Measurements from ENCODE around the gene FOXP3.

Gene FOXP3

GRCh38 chrX:49273181-49273727, 8.7 kb upstream of the FOXP3 start:
- DNase-seq (ENCODE audit: low read depth in 2 of 2), result peak in 1 of 2 experiments; percentile 34

GRCh38 chrX:49272421-49272820, 7.9 kb upstream of the FOXP3 start:
- no peak for DNase-seq (ENCODE audit: low read depth in 2 of 2)

- DNase-seq (ENCODE audit: low read depth in 2 of 2), result no peak
Observed at GRCh38 chrX:49271341-49271740, 6.8 kb upstream of the FOXP3 start.

- DNase-seq (ENCODE audit: low read depth in 2 of 2), result no peak
Observed at GRCh38 chrX:49270249-49270921, 5.9 kb upstream of the FOXP3 start.

GRCh38 chrX:49269767-49270248, 5.3 kb upstream of the FOXP3 start, which contains the start of gene PPP1R3F:
Gene PPP1R3F (plus strand): TSS chrX:49269793. CDS start chrX:49269870, 77 bp downstream.
- peak in 1 of 2 experiments; percentile 79 for DNase-seq (ENCODE audit: low read depth in 2 of 2)

GRCh38 chrX:49269010-49269766, 4.7 kb upstream of the FOXP3 start:
- peak; percentile 81 to 89 for DNase-seq (ENCODE audit: low read depth in 2 of 2)

- no peak for DNase-seq (ENCODE audit: low read depth in 2 of 2)
Observed at GRCh38 chrX:49268702-49269009, 4.1 kb upstream of the FOXP3 start.

GRCh38 chrX:49266523-49267445, 2.3 kb upstream of the FOXP3 start:
- no peak for DNase-seq (ENCODE audit: low read depth in 2 of 2)

GRCh38 chrX:49263631-49264030, 879 bp downstream of the FOXP3 start:
- no peak for DNase-seq (ENCODE audit: low read depth in 2 of 2)

- DNase-seq (ENCODE audit: low read depth in 2 of 2), result no peak
Observed at GRCh38 chrX:49262603-49263002, 1.9 kb downstream of the FOXP3 start.

GRCh38 chrX:49260221-49260985, 4.1 kb downstream of the FOXP3 start:
- DNase-seq (ENCODE audit: low read depth in 2 of 2), result no peak

- no peak for DNase-seq (ENCODE audit: low read depth in 2 of 2)
Observed at GRCh38 chrX:49258749-49259124, 5.8 kb downstream of the FOXP3 start.

GRCh38 chrX:49257846-49258748, 6.4 kb downstream of the FOXP3 start:
- DNase-seq (ENCODE audit: low read depth in 2 of 2), result no peak

- no peak for DNase-seq (ENCODE audit: low read depth in 2 of 2)
Observed at GRCh38 chrX:49257074-49257790, 7.3 kb downstream of the FOXP3 start.

- no peak for DNase-seq (ENCODE audit: low read depth in 2 of 2)
Observed at GRCh38 chrX:49256268-49256995, 8.1 kb downstream of the FOXP3 start.

GRCh38 chrX:49254639-49255038, 9.9 kb downstream of the FOXP3 start:
- no peak for DNase-seq (ENCODE audit: low read depth in 2 of 2)

GRCh38 chrX:49251325-49251724, 13.2 kb downstream of the FOXP3 start:
- DNase-seq (ENCODE audit: low read depth in 2 of 2), result no peak

- DNase-seq (ENCODE audit: low read depth in 2 of 2), result no peak
Observed at GRCh38 chrX:49250578-49250977, 13.9 kb downstream of the FOXP3 start.

GRCh38 chrX:49250066-49250465, 14.4 kb downstream of the FOXP3 start:
- no peak for DNase-seq (ENCODE audit: low read depth in 2 of 2)
